ENCODE measurements around the gene DBX1.
"Not testable (repeated sequence)": the region's sequence is repeated elsewhere in the genome, so short reads cannot be mapped to it uniquely, and the experiment has no call there.

DBX1 gene

GRCh38 chr11:20201231-20201630, 41.0 kb upstream of the DBX1 start:
- DNase-seq (ENCODE audit: low read depth): no peak
- no peak for TF ChIP-seq POLR2A (IDR thresholded peaks at IDR 0.05; ENCODE audit: extremely low read depth, insufficient read length)
- no peak for TF ChIP-seq MYC (IDR thresholded peaks at IDR 0.05; ENCODE audit: low read depth, low read length)
- TF ChIP-seq CTCF (IDR thresholded peaks at IDR 0.05; ENCODE audit: low read depth, low read length): no peak
- no peak for TF ChIP-seq MAX (IDR thresholded peaks at IDR 0.05; ENCODE audit: low read depth, low read length)
- H3K4me3 ChIP-seq (ENCODE audit: low read depth, low read length): no peak overlapping the region

GRCh38 chr11:20200331-20200955, 40.2 kb upstream of the DBX1 start:
- not testable (repeated sequence) for DNase-seq (ENCODE audit: low read depth); H3K4me3 ChIP-seq (ENCODE audit: low read depth, low read length)

GRCh38 chr11:20197881-20198280, 37.6 kb upstream of the DBX1 start:
- TF ChIP-seq MAX (IDR thresholded peaks at IDR 0.05; ENCODE audit: low read depth, low read length): no peak
- TF ChIP-seq POLR2A (IDR thresholded peaks at IDR 0.05; ENCODE audit: extremely low read depth, insufficient read length): no peak
- TF ChIP-seq MYC (IDR thresholded peaks at IDR 0.05; ENCODE audit: low read depth, low read length): no peak
- no peak for TF ChIP-seq CTCF (IDR thresholded peaks at IDR 0.05; ENCODE audit: low read depth, low read length)
- DNase-seq (ENCODE audit: low read depth): no peak
- no peak overlapping the region for H3K4me3 ChIP-seq (ENCODE audit: low read depth, low read length)

- DNase-seq (ENCODE audit: low read depth): no peak
- TF ChIP-seq POLR2A (IDR thresholded peaks at IDR 0.05; ENCODE audit: extremely low read depth, insufficient read length): no peak
- TF ChIP-seq MAX (IDR thresholded peaks at IDR 0.05; ENCODE audit: low read depth, low read length): no peak
- TF ChIP-seq CTCF (IDR thresholded peaks at IDR 0.05; ENCODE audit: low read depth, low read length): no peak
- no peak for TF ChIP-seq MYC (IDR thresholded peaks at IDR 0.05; ENCODE audit: low read depth, low read length)
- no peak overlapping the region for H3K4me3 ChIP-seq (ENCODE audit: low read depth, low read length)
These were observed 34.2 kb upstream of the DBX1 start for GRCh38 chr11:20194470-20194869.

GRCh38 chr11:20193307-20193706, 33.0 kb upstream of the DBX1 start:
- no peak for DNase-seq (ENCODE audit: low read depth)
- H3K4me3 ChIP-seq (ENCODE audit: low read depth, low read length): no peak overlapping the region
- TF ChIP-seq MYC (IDR thresholded peaks at IDR 0.05; ENCODE audit: low read depth, low read length) (no peak), MAX (IDR thresholded peaks at IDR 0.05; ENCODE audit: low read depth, low read length) (no peak), POLR2A (IDR thresholded peaks at IDR 0.05; ENCODE audit: extremely low read depth, insufficient read length) (no peak), CTCF (IDR thresholded peaks at IDR 0.05; ENCODE audit: low read depth, low read length) (no peak)

GRCh38 chr11:20192641-20193040, 32.4 kb upstream of the DBX1 start:
- TF ChIP-seq MYC (IDR thresholded peaks at IDR 0.05; ENCODE audit: low read depth, low read length) (no peak), POLR2A (IDR thresholded peaks at IDR 0.05; ENCODE audit: extremely low read depth, insufficient read length) (no peak), MAX (IDR thresholded peaks at IDR 0.05; ENCODE audit: low read depth, low read length) (no peak), CTCF (IDR thresholded peaks at IDR 0.05; ENCODE audit: low read depth, low read length) (no peak)
- no peak overlapping the region for H3K4me3 ChIP-seq (ENCODE audit: low read depth, low read length)
- DNase-seq (ENCODE audit: low read depth): no peak

All from NB4 (cell line).